NOMO-1 treated with dmso at 0.1 percent for 144 hours (cell line): ENCODE results near the gene SH3RF2.
A peak's percentile ranks its signal among the peaks of the same experiment; 100 is the strongest.

ENCODE experiments used
- DNase-seq: peaks from one replicate; lab custom pipeline; 2025; ENCODE audit not compliant: unreplicated experiment; lab: John Stamatoyannopoulos, UW

The SH3RF2 gene

DNA sequence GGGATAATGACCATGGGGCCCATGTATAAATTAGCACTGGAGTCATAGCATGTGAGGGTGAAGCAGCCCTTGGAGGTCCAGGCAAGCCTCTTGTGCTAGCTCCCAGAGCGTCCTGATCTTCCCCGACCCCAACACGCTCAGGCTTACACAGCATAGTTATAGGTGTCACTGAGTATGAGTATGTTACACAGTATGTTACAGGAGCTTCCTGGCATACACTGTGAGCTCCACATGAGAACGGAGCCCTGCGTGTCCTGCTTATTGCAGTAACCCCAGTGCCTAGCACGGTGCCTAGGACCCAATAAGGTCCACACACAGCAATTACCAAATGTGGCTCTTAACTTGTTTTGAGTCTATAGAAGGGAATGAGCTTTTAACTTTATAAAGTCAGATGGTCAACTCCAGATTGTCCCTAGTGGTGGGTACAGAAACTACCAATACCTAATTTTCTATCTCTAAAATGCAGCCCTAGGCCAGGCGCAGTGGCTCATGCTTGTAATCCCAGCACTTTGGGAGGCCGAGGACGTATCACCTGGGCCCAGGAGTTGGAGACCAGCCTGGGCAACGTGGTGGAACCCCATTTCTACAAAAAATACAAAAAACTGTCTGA, 104.9 kb downstream of the SH3RF2 start:
- no peak for DNase-seq

DNA sequence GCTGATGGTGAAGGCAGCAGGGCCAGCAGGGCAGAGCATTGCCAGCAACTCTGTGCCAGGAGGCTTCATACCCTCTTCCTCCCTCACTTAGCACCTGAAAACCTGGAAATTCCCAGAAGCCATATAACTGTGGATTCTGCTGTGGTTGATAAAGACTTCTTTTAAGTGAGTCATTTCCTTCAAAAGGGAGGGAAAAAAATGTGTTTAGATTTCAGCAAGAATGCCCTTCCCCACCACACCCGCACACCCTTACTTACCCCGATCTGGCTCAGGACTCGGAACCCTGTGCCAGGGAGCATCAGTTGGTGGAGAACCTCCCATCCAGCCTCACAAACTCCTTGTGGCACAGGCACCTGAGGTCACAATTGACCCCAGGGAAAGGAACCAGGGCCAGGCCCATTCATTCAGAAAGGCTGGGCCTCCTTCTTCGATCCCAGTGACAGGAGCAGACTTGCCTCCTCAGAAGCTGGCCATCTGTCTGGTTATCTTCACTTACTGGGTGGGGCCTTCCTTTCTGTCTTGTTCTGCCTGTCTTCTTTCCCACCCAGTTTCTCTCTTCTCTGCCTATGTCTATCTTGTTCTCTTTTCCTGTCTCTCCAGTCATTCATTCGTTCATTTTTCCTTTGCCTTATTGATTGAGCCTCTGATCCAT, 106.4 kb downstream of the SH3RF2 start:
- DNase-seq = no peak

DNA sequence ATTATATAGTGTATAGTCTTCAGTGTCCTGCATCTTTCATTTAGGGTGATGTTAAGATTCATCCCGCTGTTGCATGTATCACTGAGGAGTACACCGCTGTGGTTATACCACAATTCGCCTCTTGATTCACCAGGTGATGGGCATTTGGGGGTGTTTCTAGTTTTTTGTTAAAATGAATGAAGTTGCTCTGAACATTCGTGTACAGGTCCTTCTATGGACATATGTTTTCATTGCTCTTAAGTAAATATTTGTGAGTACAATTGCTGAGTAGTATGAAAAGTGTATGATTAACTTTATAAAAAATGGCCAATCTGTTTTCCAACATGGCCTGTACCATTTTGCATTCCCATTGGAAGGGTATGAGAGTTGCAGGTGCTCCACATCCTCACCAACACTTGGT, 107.3 kb downstream of the SH3RF2 start:
- DNase-seq = no peak

DNA sequence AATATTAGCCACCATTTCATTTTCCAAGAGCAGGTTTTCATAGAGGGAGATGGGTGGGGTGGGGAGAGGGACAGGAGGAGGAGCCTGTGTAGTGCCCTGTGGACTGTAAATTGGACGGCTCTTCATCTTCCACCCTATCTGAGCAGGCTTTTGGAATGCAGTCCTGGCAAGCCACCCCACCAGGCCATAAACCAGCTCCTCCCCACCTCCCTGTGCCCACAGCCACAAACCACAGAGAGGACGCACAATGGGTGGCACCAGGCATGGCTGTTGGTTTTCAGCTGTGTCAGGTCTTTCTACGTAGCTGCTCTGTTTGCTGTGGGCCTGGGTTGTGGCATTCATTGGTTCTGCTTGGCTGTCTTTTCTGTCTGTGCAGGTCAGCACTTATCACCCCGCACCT, 111.0 kb downstream of the SH3RF2 start:
- DNase-seq = no peak

DNA sequence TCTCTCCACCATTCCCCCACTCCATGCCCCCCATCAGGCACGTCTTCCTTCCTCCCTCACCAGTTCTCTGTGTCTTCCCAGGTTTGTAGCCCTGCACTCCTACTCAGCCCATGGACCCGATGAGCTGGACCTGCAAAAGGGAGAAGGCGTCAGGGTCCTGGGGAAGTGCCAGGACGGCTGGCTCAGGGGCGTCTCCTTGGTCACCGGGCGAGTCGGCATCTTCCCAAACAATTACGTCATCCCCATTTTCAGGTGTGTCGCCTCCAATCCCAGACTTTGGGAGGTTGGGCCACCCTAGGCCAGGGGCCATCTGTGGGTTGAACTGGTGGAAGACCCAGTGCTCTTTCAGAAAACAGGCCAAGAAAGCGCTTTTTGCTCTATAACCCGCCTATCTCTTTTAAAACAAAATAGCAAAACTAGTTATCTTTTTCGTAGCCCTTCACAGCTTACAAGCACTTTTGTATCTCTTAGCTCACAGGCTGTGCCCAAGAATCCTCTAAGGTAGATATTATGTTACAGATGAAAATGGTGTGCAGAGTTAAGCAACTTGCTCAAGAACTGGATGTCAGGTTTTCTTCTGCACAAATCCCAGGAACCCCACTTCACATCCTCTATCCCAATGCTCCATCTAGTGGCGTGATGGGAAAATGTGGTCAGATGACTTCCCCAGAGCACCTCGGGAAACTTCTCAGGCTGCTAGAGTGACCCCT, 112.8 kb downstream of the SH3RF2 start:
- peak; percentile 60 for DNase-seq

DNA sequence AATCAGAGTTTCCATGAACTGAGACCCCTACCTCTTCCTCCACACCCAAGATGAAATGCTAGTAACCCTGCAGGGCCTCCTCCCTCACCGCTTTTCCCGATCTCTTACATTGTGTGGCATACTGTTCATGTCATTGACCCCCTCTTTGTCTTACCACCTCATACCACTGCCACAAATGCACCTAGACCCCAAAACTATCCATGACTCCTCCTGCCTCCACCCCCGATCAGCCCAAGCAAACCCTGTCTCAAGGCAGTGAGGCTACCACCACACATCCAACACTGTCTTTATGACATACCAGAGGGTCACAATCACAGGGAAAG, 113.3 kb downstream of the SH3RF2 start:
- DNase-seq = no peak

DNA sequence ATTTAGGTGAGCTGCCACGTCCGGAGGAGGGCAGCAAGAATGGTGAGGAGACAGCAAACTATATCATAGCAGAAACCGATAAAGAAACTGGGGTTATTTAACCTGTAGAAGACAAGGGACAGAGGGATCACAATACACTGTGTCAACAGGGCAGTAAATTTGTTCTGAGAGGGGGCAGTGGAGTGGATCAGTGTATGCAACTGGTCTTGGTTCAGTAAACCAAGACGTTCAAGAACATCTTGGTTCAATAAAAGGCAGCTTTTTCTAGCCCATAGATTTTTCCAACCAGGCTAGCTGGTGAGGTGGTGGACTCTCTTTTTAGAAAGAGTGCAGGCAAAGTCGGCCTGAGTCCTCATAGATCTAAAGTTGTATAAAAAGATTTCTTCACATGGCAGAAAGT, 113.7 kb downstream of the SH3RF2 start:
- DNase-seq = no peak

DNA sequence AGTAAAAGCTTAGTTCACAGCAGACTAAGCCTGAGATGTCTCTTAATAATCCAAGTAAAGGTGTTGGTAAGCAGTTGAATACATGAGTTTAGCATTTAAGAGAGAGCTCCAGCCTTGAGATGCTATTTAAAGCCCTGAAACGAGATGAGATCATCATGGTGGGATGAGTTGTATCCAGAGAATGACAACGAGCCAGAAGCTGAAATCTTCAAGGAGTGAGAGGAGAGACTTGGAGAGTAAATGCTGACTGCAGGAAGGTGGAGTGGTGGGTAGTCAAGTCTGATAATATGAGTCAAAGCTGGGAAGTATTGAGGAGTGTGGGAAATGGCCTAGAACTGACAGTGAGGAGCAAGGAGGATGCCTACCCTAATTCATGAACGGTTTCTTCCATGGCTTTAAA, 115.3 kb downstream of the SH3RF2 start:
- no peak for DNase-seq

DNA sequence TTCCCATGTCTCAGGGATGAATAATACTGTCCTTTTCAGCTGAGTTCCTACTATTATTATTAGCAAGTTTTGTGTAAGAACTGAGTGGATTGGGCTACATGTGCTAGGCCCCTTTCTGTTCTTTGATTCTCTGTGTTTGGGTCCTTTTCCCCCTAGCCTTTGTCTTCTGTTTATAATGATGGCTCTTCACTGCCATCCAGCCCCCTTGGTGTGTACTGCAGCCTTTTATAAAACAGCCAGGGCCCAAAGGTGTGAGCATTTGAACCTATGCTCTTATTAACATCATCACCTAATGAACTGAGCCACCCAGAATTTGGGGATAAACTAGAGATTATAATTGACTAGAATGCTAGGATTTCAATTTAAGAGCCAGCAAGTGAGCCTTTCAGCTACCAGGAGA, 116.4 kb downstream of the SH3RF2 start:
- no peak for DNase-seq

DNA sequence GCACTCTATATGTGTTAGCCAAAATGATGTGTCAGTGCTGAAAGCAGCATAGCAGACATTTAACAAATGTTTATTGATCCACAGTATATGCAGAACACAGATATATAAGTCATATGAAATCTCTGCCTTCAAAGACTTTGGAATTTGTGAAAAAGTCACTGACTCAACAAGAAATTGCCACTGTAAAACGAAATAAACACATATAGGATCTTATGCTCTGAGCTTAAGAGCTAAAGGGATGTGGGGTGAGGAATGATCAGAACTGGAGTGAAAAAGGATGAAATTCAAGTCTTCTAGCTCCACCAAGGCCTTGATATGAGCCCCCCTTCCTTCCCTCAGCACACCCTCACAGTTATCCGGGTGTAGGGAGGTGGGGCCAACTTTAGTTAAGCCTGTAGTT, 119.1 kb downstream of the SH3RF2 start:
- no peak for DNase-seq

DNA sequence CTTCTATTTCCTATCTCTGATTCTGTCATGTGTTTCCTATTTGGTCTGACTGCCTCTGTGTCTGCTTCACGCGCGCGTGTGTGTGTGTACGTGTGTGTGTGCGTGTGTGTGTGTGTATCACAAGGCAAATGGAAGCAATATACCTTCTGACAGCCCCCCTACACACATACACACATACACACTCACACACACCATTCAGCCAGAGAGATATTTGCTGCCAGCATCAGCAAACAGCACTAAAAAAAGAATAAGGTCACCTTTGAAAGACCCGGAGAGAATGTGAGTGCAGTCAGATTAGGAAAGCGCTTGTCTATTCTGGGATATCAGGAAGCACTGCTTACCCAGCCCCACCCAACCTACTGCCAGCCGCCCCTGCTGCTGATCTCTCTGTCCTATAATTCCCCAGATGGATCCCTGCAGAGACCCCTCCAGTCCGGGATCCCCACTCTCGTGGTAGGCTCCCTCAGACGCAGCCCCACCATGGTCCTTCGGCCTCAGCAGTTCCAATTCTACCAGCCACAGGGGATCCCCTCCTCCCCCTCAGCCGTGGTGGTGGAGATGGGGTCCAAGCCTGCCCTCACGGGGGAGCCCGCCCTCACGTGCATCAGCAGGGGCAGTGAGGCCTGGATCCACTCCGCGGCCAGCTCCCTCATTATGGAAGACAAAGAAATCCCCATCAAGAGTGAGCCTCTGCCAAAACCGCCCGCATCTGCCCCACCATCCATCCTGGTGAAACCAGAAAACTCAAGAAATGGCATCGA, 123.3 kb downstream of the SH3RF2 start:
- no peak for DNase-seq

DNA sequence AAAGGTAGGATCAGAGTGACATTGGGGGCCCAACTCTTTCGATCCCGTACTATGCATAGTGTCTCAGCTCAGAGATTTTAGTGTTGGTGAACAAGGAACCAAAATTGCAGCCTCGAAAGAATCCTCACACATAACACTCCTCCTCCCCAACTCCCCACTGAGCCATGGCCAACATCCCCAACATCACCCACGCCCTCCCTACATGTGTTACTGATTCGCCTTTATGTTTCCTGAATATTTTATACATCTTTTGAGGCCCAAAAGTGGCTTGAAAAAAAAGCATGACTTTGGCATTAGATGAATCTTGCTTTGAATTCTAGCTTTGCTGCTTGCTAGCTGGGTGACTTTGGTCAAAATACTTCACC, 123.8 kb downstream of the SH3RF2 start:
- no peak for DNase-seq

DNA sequence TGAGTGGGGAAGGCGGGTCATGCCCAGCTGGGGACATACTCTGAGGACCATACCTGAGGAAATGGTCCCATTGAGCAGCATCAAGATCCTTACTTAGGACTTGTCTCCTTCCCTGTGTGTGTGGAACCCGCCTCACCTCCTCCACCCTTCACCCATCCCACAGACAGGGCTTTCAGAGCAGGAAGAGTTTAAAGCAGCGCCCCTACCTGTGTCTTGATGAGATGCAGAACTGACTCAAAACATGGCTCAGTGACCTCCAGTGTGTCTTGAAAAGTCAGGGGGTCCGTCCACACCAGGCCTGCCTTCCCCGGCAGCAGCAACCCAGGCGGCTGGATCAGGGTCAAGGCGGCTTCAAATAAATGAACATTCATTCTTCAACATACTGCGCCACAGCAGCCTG, 130.6 kb downstream of the SH3RF2 start:
- no peak for DNase-seq

DNA sequence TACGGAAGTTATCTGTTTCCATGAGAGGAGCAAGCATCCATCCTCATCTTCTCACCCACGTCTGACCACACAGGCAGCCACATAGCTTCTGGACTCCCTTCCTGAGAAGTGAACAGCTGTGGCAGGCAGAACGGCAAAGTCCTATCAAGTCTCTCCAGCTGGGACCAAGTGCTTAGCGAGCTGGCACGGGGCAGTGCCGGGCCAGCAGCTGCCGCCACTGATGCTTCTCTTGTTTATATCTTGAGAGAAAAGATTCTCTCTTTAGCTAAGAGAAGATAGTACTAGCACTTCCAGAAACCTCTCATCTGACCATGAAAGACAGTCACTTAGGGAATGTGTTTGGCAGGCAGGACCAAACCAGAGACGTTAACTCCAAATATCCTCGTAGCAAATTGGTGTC, 131.8 kb downstream of the SH3RF2 start:
- DNase-seq = no peak

DNA sequence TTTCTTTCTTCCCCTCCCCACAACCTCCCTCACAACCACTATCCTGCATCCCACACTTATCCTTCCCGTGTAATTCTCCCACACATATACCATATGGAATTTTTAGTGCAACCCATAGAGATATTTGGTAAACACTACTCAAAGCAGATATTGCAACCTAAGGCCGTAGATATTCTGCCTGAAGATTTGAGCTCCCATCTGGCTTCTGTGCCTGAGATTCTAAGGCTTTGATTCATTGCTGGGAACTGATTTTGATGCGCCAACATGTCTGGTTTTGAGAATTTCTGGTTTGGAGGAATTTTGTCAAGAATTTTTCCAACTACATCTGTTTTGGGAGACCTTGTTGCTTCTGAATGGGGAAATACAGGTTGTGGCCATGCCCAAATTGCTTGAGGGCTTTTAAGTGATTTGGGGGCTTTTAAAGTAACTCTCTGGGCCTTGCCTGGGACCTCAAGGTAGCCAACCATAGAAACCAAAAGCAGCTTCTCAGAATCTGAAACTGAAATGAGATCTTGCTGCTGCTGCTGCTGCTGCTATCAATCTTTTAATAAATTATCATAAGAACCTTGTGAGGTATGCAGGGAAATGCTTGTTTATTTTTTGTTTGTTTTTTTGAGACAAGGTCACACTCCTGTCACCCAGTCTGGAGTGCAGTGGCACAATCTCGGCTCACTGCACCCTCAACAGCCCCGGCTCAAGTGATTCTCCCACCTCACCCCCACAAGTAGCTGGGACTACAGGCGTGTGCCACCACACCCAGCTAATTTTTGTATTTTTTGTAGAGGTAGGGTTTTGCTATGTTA, 132.8 kb downstream of the SH3RF2 start:
- no peak for DNase-seq

DNA sequence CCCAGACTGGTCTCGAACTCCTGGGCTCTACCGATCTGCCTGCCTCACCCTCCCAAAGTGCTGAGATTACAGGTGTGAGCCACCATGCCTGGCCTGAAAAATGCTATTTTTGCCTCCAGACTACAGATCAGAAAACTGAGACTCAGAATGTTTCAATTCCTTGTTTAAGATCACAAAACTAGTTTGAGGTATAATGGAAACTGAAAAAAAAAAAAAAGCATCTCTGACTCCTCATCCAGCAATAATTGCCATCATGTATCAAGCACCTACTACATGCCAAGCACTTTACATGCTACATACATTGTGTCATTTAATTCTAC, 133.4 kb downstream of the SH3RF2 start:
- DNase-seq = no peak

DNA sequence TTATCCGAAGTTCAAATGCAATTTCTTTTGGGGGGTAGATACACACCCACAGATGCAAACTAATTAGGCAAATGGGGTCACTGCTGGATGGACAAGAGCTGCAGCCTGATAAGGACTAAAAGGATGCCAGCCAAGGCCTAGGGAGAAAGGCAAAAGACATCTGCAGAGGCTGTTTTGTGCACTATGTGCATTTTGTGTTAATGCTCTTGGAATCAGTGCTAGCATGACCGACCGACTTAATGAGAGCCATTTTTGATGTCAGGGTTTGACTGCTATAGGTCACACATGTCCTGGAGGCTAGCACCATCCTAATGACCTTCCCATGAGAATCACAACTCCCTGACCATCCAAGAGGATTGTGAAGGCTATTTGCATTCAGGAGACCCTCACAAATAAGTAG, 134.4 kb downstream of the SH3RF2 start:
- no peak for DNase-seq

DNA sequence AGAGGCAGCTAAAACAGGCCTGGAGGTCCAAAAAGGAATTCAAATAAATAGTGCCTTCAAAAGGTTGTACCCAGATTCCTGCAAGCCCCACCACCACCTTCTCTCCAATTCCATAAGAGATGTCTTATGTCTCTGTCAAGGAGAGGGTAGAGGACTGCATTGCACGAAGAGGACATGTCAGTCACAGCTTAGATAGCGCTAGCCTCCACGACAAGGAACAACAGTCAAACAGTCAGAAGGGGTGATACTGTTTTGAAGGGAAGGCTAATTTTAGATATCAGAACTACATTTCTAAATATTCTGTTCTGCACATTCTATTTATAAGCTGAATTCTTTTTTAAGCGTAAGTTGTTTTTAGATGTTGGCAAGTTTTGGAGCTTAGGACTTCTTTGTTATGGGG, 134.8 kb downstream of the SH3RF2 start:
- DNase-seq = no peak

DNA sequence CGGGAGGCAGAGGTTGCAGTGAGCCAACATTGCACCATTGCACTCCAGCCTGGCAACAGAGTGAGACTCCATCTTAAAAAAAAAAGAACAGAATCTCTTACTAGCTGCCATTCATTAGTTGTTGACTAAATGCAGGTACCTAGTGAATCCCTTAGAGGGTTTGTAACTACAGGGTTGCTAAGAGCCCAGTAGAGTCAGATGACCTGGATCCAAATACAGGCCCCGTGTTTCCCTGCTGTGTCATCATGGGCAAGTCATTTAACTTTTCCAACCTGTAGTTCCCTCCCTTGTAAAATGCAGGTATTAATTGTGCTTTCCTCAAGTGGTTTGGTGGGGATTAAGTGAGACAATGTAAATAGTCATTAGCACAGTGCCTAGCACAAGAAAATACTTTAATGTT, 136.2 kb downstream of the SH3RF2 start:
- DNase-seq = no peak

DNA sequence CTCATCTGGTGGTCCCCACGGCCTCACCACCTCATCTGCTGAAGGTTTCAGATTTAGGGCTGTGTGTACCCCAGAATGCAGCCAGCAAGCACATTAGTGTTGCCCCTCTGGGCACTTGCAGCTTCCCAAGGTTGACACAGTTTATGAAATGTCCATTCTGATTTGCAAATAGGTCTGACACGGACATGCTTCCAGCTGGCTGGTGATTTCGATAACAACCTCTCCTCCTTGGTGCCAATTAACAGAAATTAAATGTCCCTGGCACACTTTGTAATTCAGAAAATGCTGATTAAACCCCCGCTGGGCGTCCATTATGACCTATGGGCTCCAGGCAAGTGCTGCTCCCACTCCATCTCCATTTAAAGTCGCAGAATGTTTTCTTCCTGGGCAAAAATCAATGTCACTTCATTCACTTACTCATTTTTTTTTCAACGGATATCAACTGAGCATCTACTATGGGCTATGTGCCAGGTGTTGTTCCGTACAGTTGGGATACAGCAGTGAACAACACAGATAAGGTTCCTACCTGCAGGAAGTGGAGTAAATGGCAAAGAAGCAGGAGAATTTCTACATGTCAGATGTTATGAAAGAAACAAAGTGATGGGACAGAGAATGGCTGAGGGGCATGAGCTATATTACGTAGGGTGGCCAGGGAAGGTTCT, 137.0 kb downstream of the SH3RF2 start:
- DNase-seq = no peak

DNA sequence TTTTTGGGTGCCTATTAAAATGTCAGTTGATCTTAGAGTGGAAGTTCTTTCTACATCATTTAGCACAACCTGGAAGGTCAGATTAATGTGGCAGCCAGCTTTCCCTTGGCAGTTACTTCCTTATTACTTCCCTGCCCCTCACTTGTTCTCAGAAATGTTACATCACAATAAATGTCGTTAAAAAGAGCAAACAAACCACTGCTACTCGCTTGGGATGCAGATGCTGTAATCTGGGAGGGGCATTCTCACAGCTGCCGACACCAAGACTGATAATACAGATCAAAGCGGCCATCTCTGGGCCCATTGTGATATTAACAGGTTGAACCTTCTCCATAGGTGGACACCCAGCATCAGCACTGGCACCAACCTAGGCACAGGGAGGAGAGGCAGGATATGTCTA, 139.7 kb downstream of the SH3RF2 start:
- DNase-seq = peak; percentile 70
